ENCODE measurements around the gene SURF4.

GRCh38 chr9:133423216-133423615 is 47.4 kb upstream of the SURF4 start:
- no peak for TF ChIP-seq EZH2 (IDR thresholded peaks at IDR 0.05; ENCODE audit: borderline replicate concordance, insufficient read depth, low read depth, low read length, poor library complexity, severe bottlenecking)
- TF ChIP-seq CTCF (IDR thresholded peaks at IDR 0.05), result no peak
